Fibroblast of skin of back (primary cell): ENCODE results near the gene RNF128. TPM values are rescaled to one million over a fixed set of nuclear protein-coding genes. Genes with fewer than 3 reads are reported as not detected.

Experiments
- DNase-seq: peaks from one replicate; pipeline ENCODE4 v3.0.0-alpha.2; 2013
- polyA plus RNA-seq, 2 experiments: library from polyadenylated mRNA; unstranded; fragments of 120-200 nt; gene quantifications; one replicate each; pipeline ENCODE4 v1.2.1, GENCODE V29; 2013; ENCODE audit not compliant: insufficient read length in 2 of 2

Gene RNF128, protein sequence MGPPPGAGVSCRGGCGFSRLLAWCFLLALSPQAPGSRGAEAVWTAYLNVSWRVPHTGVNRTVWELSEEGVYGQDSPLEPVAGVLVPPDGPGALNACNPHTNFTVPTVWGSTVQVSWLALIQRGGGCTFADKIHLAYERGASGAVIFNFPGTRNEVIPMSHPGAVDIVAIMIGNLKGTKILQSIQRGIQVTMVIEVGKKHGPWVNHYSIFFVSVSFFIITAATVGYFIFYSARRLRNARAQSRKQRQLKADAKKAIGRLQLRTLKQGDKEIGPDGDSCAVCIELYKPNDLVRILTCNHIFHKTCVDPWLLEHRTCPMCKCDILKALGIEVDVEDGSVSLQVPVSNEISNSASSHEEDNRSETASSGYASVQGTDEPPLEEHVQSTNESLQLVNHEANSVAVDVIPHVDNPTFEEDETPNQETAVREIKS
- polyA plus RNA-seq (2013, experiment 1 of 2; ENCODE audit: insufficient read length) = 0.25 TPM
- polyA plus RNA-seq (2013, experiment 2 of 2; ENCODE audit: insufficient read length) = 0.26 TPM

GRCh38 chrX:106726485-106727437 is at the start of gene RNF128:
Gene RNF128 (plus strand): TSS chrX:106726701. CDS start chrX:106726914, 213 bp downstream.
- DNase-seq = peak; percentile 36

DNA sequence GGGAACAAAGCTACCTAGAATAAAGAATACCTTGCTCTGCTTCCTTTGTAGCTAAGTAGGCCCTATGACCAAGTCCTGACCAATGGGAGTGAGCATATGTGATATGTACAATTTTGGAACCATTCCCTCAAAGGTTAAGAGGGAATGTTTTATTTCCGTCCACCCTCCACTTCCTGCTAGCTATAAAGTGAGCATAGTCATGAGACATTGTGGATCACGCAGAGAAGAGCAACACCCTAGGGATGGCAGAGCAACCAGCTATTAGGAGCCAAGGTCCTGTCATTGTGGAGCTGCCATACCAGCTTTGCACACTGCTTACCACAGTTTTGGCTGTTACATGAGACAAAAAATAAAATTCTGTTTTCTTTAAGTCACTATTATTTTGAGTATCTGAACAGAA is 45.8 kb upstream of the RNF128 start:
- no peak for DNase-seq

DNA sequence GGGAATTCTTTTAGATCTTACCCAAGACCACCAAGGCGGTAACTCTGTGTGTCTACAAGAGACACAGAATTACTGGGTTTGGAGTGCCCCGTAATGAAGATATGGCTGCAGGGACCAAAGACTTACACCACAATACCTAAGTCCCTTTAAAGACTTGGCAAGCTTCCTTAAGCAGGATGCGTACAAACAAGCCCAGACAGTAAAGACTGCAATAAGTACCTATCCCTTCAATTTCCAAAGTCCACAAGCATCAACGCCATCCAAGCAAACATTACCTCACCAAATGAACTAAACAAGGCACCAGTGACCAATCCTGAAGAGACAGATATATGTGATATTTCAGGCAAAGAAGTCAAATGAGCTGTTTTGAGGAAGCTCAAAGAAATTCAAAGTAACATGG is 42.3 kb upstream of the RNF128 start:
- no peak for DNase-seq

GRCh38 chrX:106692425-106693065 is 34.0 kb upstream of the RNF128 start:
- no peak for DNase-seq

- DNase-seq = no peak
Measured at GRCh38 chrX:106696502-106696901, 30.0 kb upstream of the RNF128 start.

GRCh38 chrX:106698693-106699092 is 27.8 kb upstream of the RNF128 start:
- DNase-seq = peak; percentile 30

- no peak for DNase-seq
Measured at GRCh38 chrX:106702636-106703035, 23.9 kb upstream of the RNF128 start.

GRCh38 chrX:106706466-106706865 is 20.0 kb upstream of the RNF128 start:
- no peak for DNase-seq

- peak; percentile 91 for DNase-seq
Measured at GRCh38 chrX:106707771-106708454, 18.6 kb upstream of the RNF128 start.

DNA sequence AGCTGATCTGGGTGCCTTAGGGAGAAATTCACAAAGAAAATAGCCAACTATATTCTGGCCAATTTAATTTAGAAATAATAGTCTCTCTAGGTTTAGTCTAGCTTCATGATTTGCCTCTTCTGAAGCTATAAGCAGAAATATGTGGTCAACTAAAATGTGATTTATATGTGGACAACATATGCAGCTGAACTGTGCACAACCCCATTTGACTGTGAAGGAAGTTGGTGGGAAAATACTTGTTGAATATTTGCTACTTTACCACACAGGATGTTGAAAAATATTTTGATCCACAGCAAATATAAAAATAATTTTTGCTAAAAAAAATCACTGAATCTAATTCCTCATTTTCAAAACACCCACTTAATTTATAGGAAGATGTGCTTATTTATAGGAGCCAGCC is 15.7 kb upstream of the RNF128 start:
- peak; percentile 53 for DNase-seq

- no peak for DNase-seq
Measured at GRCh38 chrX:106711375-106711774, 15.1 kb upstream of the RNF128 start.

GRCh38 chrX:106716004-106716403 is 10.5 kb upstream of the RNF128 start:
- no peak for DNase-seq

DNA sequence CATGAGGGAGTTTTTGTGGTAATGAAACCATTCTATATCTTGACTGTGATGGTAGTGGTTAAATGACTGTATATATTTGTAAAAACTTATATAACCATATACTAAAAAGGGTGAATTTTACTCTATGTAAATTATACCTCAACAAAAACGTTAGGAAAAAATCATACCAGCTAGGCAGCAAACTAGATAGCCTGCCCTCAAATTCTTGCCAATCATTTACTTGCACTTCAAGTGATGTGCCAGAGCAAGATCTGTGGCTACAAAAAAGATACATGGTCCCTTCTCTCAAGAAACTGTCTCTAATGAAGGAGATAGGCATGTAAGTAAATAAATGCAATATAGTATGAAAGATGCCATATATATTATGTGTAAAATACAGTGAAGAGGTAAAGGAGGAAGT is 10.0 kb upstream of the RNF128 start:
- no peak for DNase-seq

DNA sequence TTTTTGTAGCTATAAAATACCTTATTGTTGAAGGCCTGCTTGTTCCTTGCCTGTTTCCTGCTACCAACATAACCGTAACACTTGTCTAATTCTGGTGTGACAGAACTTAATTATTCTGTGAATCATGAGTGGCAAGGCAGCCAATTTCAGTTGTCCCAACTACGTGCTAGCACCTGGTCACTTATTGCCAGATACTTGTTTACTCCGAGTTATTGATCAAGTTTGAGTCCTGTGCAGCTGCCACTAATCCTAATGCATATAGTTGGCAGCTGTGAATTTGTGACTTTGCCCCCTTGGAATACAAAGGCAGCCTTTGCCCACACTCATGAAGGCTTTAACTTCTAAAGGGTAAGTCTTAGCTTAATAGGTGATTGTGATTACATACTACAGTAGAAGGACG is 7.8 kb upstream of the RNF128 start:
- no peak for DNase-seq

DNA sequence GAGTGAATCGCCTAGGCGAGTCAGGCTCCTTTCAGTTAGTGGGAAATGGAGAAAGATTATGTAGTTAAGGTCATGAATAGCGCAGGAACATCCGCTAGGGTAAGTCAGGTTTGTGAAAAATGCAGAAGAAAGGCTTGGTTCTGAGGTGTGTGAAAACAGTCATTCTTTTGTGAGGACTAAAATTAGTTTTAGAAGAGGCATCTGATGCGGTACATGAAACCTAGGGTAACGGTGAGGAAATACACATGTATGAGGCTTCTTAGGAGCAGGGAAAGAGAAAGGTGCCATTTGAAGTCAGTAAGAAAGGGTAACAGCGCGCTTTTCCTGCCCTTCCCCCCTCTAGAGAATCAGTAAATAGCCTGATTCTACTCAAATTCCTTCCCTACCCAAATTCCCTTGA is 570 bp upstream of the RNF128 start:
- DNase-seq = no peak

- DNase-seq = no peak
Measured at GRCh38 chrX:106728337-106728736, 1.8 kb downstream of the RNF128 start.

GRCh38 chrX:106730401-106730800 is 3.9 kb downstream of the RNF128 start:
- no peak for DNase-seq

- DNase-seq = no peak
Measured at GRCh38 chrX:106731590-106731989, 5.1 kb downstream of the RNF128 start.

GRCh38 chrX:106734827-106735226 is 8.3 kb downstream of the RNF128 start:
- no peak for DNase-seq

DNA sequence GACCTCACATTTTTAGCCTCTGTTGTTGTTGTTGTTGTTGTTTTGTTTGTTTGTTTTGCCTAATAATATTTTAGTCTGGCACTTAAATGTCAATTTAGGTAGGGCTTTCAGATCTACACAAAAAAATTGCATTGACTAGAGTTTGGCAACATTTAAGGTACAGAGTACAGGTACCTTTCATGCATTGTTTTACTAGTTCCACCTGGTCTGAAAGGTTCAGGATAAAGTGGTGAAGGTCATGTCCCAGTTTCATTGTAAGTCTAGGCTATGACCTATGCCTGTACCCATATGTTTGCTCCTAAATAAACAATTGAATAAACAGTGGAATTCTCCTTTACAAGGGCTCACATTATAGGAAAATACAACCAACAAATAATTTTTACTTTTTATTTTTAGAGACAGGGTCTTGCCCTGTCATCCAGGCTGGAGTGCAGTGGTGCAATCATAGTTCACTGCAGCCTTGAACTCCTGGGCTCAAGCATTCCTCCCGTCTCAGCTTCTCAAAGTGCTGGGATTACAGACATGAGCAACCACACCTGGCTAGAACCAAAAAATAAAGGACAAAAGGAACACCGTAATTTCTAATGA is 13.8 kb downstream of the RNF128 start:
- no peak for DNase-seq

- DNase-seq = no peak
Measured at GRCh38 chrX:106742193-106742592, 15.7 kb downstream of the RNF128 start.

GRCh38 chrX:106742805-106743204 is 16.3 kb downstream of the RNF128 start:
- DNase-seq = no peak
